GM19397 (cell line): ENCODE measurements around the gene SLC25A39.
"Not testable (repeated sequence)": the region's sequence is repeated elsewhere in the genome, so short reads cannot be mapped to it uniquely, and the experiment has no call there.

Source experiments
- ATAC-seq: cut with Tn5 transposase; IDR thresholded peaks from one replicate; pipeline ENCODE4 v1.9.1; 2021; ENCODE audit warnings: mild to moderate bottlenecking, moderate library complexity; ENCODE audit not compliant: unreplicated experiment

The SLC25A39 gene

DNA sequence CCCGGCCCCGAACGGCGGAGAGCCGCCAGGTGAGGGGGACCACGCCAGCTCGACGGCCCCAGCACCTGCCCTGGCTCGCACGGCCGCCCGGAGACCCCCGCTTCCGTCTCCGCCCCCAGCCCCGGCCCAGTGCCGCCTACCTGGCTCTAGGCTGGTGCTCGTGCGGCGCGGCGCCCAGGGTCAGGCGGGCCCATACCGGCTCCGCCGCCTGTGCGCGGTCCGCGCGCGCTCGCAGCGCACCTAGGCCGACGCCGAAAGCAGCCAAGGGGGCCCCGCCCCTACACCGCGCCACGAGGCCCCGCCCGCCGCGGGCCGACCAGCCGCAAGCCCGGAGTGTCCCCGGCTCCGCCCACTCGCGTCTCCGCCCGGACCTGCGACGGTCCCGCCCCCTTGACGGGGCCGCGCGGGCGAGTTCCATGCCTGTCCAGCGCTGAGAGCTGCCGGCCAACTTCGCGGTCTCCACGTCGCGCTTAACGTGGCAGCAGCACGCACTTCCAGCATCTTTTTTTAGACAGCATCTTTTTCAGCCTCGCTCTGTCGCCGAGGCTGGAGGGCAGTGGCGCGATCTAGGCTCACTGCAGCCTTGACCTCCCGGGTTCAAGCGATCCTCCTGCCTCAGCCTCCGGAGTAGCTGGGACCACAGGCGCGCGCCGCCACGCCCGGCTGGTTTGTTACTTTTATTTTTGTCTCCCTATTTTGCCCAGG lies at the start of gene SLC25A39:
Gene SLC25A39, minus strand, starts transcription at position 253 of the 705 bp plus-strand sequence. CDS start 1,261 bp downstream, outside the sequence.
- ATAC-seq: peak; percentile 80

- no peak for ATAC-seq
Measured at GRCh38 chr17:44372036-44372435, 47.4 kb upstream of the SLC25A39 start.

GRCh38 chr17:44369414-44370023 lies 44.9 kb upstream of the SLC25A39 start:
- not testable (repeated sequence) for ATAC-seq

DNA sequence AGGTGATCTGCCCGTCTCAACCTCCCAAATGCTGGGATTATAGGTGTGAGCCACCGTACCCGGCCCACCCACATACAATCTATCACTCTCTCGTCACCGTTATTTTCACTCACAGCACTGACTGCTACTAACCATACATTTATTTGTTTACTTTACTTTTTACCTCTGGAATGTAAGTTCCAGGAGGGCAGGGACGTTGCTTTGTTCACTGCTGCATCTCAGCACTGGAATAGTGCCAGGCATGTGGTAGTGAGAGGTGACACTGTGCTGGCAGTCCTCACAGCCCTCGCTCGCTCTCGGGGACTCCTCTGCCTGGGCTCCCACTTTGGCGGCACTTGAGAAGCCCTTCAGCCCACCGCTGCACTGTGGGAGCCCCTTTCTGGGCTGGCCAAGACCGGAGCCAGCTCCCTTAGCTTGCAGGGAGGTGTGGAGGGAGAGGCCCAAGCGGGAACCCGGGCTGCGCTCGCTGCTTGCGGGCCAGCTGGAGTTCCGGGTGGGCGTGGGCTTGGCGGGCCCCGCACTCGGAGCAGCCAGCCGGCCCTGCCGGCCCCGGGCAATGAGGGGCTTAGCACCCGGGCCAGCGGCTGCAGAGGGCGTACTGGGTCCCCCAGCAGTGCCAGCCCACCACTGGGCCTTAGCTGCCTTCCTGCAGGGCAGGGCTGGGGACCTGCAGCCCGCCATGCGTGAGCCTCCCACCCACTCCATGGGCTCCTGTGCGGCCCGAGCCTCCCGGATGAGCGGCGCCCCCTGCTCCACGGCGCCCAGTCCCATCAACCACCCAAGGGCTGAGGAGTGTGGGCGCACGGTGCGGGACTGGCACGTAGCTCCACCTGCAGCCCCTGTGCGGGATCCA lies 44.0 kb upstream of the SLC25A39 start:
- ATAC-seq: not testable (repeated sequence)

DNA sequence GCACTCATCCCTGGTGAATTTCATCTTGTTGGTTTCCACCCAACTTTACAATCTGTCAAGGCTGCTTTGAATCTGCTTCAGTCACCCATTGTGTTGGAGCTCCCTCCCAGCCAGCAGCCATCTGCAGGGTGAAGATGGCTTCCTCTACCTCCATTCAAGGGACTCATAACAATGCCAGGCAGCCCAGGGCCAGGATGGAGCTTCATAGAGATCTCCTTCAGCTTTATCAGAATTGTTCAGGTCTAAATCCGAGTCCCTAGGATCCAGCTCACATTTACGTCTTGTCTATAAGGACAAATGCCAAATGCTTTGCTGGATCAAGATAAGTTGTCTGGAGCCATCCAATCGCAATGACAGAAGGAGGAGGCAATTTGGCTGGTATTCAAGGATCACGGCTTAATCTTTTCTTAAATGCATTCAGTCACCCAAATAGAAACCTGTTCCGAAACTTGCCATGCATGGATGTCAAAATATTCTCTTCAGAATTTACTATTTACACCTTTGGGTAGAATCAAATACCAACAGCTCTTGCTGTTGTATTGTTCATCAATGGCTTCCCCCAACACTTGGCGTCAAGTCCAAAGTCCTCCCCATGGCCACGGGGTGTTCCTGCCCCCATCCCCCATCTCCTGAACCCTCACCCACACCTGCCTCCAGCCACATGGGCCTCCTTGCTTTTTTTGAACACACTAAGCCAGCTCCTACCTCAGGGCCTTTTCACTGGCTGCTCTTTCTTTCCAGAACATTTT lies 42.8 kb upstream of the SLC25A39 start:
- ATAC-seq: no peak

DNA sequence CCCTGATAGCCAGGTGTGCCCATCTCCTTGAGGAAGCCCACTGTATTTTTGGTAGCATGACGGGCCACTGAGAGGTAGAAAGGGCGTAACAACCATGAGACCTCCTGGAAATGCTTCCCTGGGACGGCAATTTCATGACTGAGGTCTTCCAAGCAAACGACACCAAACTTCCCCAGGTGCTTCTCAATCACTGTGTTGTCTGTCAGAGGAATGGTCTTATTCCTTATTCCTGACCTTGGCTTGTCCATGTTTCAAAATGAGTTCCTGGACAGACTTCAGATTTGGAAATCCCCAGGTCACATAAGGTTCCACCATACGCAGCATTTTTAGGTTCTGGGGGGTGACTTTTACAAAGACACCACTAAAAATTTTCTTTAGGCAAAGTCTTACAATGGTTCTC lies 40.4 kb upstream of the SLC25A39 start:
- not testable (repeated sequence) for ATAC-seq

DNA sequence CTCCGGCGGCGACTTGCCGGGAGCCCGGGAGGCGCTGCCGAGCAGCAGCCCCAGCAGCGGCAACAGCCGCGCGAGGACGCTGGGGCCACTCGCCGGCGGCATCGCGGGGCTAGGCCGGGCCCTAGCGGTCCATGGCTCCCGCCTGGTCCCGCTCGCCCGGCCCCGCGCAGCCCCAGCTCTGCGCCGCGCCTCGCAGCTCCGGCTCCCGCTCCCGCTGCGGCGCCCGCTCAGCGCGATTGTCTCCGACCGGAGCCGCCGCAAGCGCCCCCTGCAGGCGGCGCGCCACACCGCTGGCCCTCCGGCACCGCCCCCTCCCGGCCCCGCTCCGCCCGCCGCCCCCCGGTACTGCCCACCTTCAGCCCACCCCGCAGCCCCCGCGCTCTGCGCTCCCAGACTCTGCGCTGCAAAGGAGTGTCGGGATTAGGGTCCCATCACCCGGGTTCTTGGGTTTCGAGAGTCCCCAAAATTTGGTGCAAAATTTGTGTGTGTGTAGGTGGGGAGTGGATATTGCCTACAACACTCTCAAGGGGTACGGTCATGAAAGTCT lies 39.1 kb upstream of the SLC25A39 start, which contains the start of gene FAM171A2:
Gene FAM171A2, minus strand, starts transcription at position 241 of the 547 bp plus-strand sequence. Its CDS starts 139 bp downstream, at position 102.
- peak; percentile 75 for ATAC-seq

- ATAC-seq: no peak
Measured at GRCh38 chr17:44362949-44363612, 38.5 kb upstream of the SLC25A39 start.

DNA sequence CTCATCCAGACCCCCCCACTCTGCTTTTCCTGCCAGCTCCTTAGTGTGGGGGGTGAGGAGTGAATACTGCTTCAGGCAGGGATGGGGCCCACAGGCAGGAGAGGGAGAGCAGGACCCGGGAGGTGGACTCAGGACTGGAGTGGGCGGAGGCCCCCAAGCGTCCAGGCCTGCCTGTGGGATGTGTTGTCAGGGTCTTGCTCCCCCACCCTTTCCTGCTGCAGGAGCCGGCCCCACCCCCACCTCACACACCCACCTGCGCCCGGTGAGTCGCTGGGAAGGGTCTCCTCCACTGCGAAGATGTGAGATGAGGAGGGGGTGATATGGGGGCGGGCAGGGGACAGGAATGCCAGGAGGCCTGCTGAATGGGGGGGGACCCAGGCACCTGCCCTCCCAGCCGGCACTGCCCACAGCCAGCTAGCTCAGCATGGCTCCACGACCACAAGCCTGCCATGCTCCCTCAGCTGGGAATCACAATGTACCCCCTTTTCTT lies 37.9 kb upstream of the SLC25A39 start:
- ATAC-seq: no peak

GRCh38 chr17:44361292-44362260 lies 37.0 kb upstream of the SLC25A39 start:
- no peak for ATAC-seq

GRCh38 chr17:44360826-44361225 lies 36.2 kb upstream of the SLC25A39 start:
- ATAC-seq: no peak

GRCh38 chr17:44360144-44360533 lies 35.5 kb upstream of the SLC25A39 start:
- no peak for ATAC-seq

DNA sequence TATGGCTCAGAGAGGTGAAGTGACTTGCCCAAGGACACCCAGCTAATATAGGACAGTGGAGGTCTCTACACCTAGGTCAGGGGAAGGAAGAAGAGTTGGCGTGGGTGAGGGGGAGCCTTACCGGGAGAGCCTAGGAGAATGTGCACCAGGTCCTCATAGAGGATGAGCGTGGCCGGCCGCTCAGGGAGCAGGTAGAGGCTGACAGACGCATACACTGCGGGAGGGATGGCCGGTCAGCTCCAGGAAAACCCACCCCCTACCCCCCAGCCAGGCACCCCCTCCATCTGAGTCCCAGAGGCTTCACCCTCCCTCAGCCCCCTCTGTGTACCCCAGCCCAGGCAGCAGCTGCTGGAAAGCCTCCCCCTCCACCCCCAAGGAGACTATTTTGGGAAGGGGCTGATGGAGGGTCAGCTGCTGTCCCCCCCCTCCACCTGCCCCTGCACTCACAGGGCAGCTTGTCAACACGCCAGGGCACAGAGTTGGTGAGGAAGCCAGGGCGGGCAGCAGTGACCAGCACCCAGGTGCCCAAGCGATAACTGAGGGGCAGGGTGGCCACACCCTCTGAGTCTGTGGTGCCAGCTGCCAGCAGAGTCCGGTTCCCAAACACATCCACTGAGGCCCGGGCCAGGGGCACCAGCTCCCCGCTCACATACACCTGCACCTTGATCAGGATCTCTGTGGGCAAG lies 35.0 kb upstream of the SLC25A39 start:
- ATAC-seq: no peak

DNA sequence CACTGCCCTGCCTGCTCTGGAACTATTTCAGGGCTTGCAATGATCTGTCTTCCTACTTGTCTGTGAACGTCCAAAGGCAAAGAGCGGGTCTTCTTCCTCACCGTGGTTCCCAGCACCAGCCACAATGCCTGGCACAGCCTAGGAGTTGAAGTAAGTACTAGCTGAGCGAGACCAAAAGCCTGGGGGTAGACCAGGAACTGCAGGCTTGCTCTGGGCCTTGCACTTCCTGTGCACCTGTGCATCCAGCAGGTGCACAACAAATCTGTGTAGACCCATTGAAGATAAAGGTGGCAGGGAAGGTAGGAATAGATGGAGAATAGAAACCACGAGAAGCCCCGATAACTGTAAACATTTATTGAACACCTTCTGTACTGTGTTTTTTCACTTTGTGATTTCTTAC lies 34.4 kb upstream of the SLC25A39 start:
- no peak for ATAC-seq

DNA sequence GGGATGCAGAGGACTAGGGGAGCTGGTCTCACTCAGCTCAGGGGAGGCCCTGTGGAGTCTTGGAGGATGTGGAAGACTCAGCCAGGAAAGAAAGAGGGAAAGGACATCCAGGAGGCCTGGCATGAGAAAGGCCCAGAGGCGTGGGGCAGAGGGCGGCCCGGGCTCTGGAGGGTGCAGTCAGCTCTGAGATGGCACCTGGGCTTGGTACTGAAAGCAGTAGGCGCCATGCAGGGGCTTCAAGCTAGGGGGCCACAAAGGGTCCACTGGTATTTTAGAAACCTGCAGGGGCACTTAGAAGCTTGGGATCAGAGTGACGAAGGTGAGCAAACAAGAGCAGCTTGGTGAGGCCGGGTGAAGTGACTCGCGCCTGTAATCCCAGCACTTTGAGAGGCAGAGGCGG lies 33.4 kb upstream of the SLC25A39 start:
- no peak for ATAC-seq

GRCh38 chr17:44356241-44356640 lies 31.6 kb upstream of the SLC25A39 start:
- ATAC-seq: no peak

GRCh38 chr17:44355642-44356099 lies 31.0 kb upstream of the SLC25A39 start:
- ATAC-seq: no peak
